K562 (cell line): ENCODE measurements around the gene VSIG10. TPM values are rescaled to one million over a fixed set of nuclear protein-coding genes. Genes with fewer than 3 reads are reported as not detected.

Experiments used
- GMEB1 ChIP-seq: fragments of 250-450 bp; sonication (Bioruptor Pico); IDR thresholded peaks from 2 replicates; pipeline ENCODE4 v1.4.0; 2020; ENCODE audit warnings: mild to moderate bottlenecking
- KLF1 ChIP-seq: fragments of 450-650 bp; IDR thresholded peaks from 2 replicates; pipeline ENCODE4 v1.6.1; 2016; ENCODE audit warnings: missing genetic modification characterization, missing compliant biosample characterization
- ZBTB2 ChIP-seq: fragments of 450-650 bp; IDR thresholded peaks from 2 replicates; pipeline ENCODE4 v1.6.1; 2016; ENCODE audit warnings: antibody characterized with exemption
- ZNF318 ChIP-seq, 2 experiments: fragments of 450-650 bp; IDR thresholded peaks; 2 replicates each; pipeline ENCODE4 v1.6.1; 2016; ENCODE audit warnings: mild to moderate bottlenecking in 2 of 2, borderline replicate concordance in 1 of 2, low read depth in 1 of 2, moderate library complexity in 1 of 2
- ZNF507 ChIP-seq: conservative IDR thresholded peaks from 2 replicates; pipeline ENCODE4 v1.6.1; 2017; ENCODE audit warnings: missing genetic modification characterization, missing compliant biosample characterization
- ZNF561 ChIP-seq: fragments of 450-650 bp; formaldehyde crosslinking; conservative IDR thresholded peaks from 2 replicates; pipeline ENCODE4 v1.4.0; 2020; ENCODE audit warnings: mild to moderate bottlenecking, moderate library complexity
- polyA plus RNA-seq, 8 experiments: library from polyadenylated mRNA; depleted of rRNA in 4 of 8; stranded (reverse) in 5 of 8; unstranded in 3 of 8; fragments of >200 nt; fragmentation: Nextera tagmentation in 2 of 8; fragmentation: Illumina TruSeq in 1 of 8; extraction: Ambion mirVana in 2 of 8; extraction: Trizol in 1 of 8; gene quantifications; 2 replicates each; pipeline versions ENCODE4 v1.2.1 to v1.2.3, GENCODE V29; 2011 to 2014; ENCODE audit warnings: inconsistent platforms in 1 of 8, missing spikeins in 1 of 8
- total RNA-seq, 7 experiments: library from RNA; depleted of rRNA in 6 of 7; stranded (reverse); fragments of >200 nt in 6 of 7; fragmentation: Illumina TruSeq in 2 of 7; extraction: Trizol in 2 of 7; gene quantifications; 2 replicates each; pipeline versions ENCODE4 v1.2.1 to v1.2.3, GENCODE V29; 2011 to 2021; ENCODE audit warnings: low replicate concordance in 1 of 7
- TF ChIP-seq, protein P1 (sequence below): fragments of 450-650 bp; IDR thresholded peaks from 2 replicates; pipeline ENCODE4 v1.6.1; 2017; ENCODE audit warnings: antibody characterized with exemption
- TF ChIP-seq, protein P2 (sequence below): fragments of 150-350 bp; conservative IDR thresholded peaks from 2 replicates; pipeline ENCODE4 v1.6.1; 2014; ENCODE audit warnings: low read length

Gene VSIG10
- total and polyA plus RNA-seq, 9 of the 15 experiments (the other 6 are each of a cell fraction or from before 2014, with no cell fraction given) = 4.1 to 8.8 (median 4.7) TPM

DNA sequence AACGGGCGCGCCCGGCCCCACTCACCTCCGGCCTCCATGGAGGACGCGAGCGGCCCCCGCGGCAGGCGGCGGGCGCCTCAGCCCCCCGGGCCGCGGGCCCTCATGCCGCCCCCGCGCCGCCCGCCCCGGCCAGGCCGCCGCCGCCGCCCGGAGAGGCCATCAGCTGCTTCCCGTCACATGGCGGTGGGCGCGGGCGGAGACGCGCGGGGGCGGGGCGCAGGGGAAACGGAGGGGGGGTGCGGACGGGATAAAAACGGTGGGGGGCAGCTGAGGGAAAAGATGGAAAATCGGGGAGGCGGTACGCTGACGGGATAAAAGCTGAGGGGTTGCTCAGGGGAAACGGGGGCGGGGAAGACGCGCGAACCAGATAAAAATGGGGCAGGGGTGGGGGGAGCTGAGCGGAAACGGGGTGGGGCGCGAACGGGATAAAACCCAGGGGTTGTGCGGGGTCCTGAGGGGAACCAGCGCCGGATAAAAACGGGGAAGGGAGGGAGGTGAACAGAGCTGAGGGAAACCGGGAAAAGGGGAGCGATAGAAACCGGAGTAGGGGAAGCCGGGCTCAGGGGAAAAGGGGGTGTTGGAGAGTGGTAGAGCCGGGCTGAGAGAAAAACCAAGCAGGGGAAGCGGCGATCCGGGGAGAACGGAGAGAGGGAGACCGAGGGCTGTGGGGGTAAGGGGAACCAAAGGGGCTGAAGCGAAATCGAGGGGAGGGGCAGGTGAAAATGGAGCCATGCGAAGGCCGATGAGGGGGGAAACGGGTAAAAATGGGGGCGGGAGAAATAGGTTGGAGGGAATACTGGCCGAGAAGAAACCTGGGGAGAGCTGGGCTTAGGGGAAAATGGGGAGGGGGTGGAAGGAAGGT lies 42.6 kb downstream of the VSIG10 start, which contains the start of gene WSB2 (continued):
- TF ChIP-seq ZNF318 (IDR thresholded peaks at IDR 0.05; ENCODE audit: borderline replicate concordance in 1 of 2, low read depth in 1 of 2) (peak in 1 of 2 experiments; percentile 33; a peak in 1 of 4 replicates), KLF1 (no peak), ZNF561 (CRISPR knock-in tag) (no peak), ZBTB2 (no peak), ZNF507 (tag) (no peak), GMEB1 (CRISPR knock-in tag) (no peak)
- TF ChIP-seq, protein P1, sequence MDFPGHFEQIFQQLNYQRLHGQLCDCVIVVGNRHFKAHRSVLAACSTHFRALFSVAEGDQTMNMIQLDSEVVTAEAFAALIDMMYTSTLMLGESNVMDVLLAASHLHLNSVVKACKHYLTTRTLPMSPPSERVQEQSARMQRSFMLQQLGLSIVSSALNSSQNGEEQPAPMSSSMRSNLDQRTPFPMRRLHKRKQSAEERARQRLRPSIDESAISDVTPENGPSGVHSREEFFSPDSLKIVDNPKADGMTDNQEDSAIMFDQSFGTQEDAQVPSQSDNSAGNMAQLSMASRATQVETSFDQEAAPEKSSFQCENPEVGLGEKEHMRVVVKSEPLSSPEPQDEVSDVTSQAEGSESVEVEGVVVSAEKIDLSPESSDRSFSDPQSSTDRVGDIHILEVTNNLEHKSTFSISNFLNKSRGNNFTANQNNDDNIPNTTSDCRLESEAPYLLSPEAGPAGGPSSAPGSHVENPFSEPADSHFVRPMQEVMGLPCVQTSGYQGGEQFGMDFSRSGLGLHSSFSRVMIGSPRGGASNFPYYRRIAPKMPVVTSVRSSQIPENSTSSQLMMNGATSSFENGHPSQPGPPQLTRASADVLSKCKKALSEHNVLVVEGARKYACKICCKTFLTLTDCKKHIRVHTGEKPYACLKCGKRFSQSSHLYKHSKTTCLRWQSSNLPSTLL = no peak
- TF ChIP-seq, protein P2, sequence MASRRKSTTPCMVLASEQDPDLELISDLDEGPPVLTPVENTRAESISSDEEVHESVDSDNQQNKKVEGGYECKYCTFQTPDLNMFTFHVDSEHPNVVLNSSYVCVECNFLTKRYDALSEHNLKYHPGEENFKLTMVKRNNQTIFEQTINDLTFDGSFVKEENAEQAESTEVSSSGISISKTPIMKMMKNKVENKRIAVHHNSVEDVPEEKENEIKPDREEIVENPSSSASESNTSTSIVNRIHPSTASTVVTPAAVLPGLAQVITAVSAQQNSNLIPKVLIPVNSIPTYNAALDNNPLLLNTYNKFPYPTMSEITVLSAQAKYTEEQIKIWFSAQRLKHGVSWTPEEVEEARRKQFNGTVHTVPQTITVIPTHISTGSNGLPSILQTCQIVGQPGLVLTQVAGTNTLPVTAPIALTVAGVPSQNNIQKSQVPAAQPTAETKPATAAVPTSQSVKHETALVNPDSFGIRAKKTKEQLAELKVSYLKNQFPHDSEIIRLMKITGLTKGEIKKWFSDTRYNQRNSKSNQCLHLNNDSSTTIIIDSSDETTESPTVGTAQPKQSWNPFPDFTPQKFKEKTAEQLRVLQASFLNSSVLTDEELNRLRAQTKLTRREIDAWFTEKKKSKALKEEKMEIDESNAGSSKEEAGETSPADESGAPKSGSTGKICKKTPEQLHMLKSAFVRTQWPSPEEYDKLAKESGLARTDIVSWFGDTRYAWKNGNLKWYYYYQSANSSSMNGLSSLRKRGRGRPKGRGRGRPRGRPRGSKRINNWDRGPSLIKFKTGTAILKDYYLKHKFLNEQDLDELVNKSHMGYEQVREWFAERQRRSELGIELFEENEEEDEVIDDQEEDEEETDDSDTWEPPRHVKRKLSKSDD = no peak
